RWPE2 (cell line): ENCODE measurements around the gene ALDH3B2.

Experiments used
- ATAC-seq: fragments of 200-7000 bp; cut with Tn5 transposase; 3 replicates; pipeline ENCODE4 v1.9.1; 2021; ENCODE audit warnings: low read depth
- DNase-seq: peaks from one replicate; pipeline ENCODE4 v3.0.0-alpha.2; 2020; ENCODE audit warnings: low spot score
- H3K27ac ChIP-seq: fragments of 450-650 bp; 2 replicates; pipeline ENCODE4 v1.5.1; 2017; ENCODE audit warnings: mild to moderate bottlenecking; ENCODE audit not compliant: poor library complexity, severe bottlenecking
- H3K27me3 ChIP-seq: fragments of 250-450 bp; sonication (Bioruptor Pico); 2 replicates; pipeline ENCODE4 v1.5.1; 2021; ENCODE audit warnings: mild to moderate bottlenecking, moderate library complexity; ENCODE audit not compliant: insufficient read depth, poor library complexity, severe bottlenecking
- H3K36me3 ChIP-seq: fragments of 250-450 bp; sonication (Bioruptor Pico); 2 replicates; pipeline ENCODE4 v1.5.1; 2020; ENCODE audit warnings: low read depth, mild to moderate bottlenecking, moderate library complexity
- H3K4me1 ChIP-seq: fragments of 250-450 bp; sonication (Bioruptor Pico); 2 replicates; pipeline ENCODE4 v1.5.1; 2021; ENCODE audit warnings: mild to moderate bottlenecking, moderate library complexity; ENCODE audit not compliant: insufficient read depth, poor library complexity, severe bottlenecking
- H3K4me3 ChIP-seq: fragments of 250-450 bp; sonication (Bioruptor Pico); 2 replicates; pipeline ENCODE4 v1.5.1; 2021; ENCODE audit warnings: mild to moderate bottlenecking, moderate library complexity; ENCODE audit not compliant: severe bottlenecking
- H3K9me3 ChIP-seq: fragments of 250-450 bp; sonication (Bioruptor Pico); 2 replicates; pipeline ENCODE4 v1.5.1; 2021; ENCODE audit warnings: mild to moderate bottlenecking, moderate library complexity; ENCODE audit not compliant: severe bottlenecking
- CTCF ChIP-seq: fragments of 450-650 bp; IDR thresholded peaks from one replicate; pipeline ENCODE4 v1.5.1; 2017; ENCODE audit warnings: mild to moderate bottlenecking, moderate library complexity; ENCODE audit not compliant: poor library complexity, severe bottlenecking

The ALDH3B2 gene

DNA sequence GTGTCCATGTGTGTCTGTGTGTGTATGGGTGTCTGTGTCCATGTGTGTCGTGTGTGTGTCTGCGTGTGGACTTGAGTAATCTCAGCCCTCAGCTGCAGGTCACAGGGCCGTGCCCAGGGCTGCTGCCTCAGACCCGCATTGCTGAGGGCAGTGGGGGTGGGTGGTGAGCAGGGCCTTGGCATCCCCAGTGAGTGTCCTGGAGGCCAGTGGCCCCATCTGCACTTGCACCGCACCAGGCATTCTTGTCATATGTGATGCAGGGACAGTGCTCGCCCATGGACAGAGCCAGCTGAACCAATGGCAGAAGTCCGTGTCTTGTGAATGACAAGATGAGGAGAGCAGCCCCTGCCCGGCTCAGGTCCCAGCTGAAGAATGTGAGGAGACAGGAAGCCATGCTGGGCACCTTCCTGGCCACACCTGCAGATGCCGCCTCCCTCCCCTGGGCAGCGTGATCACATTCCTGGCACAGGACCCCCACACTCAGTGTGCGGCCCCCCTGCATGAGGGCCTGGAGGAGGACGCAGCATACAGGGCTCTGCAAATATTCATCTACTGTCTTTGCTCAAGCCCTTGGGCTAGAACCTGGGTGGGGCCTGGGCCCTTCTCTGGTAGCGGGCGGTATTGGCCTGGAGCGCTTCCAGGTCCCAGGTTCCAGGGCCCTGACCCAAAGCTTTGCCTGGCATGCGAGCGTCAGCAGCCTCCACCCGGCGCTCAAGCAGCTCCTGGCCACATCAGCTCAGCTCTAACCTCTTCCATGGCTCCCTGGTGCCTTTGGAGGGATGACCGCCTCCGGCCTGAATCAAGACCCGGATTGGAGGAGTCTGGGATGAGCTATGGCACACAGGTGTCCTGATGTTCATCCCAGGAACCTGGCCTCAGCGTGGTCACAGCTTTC is 3.9 kb downstream of the ALDH3B2 start:
- H3K27me3 ChIP-seq, result no peaks in the 10 kb centered on the region
- ATAC-seq (no peak), DNase-seq (no peak)
- TF ChIP-seq CTCF, result no peak
- no peaks in the 10 kb centered on the region for H3K36me3 ChIP-seq
- peaks cover 8% of the 10 kb centered on the region for H3K4me1 ChIP-seq
- no peak overlapping the region for H3K4me3 ChIP-seq
- no peak overlapping the region for H3K27ac ChIP-seq
- H3K9me3 ChIP-seq, result no peaks in the 10 kb centered on the region

DNA sequence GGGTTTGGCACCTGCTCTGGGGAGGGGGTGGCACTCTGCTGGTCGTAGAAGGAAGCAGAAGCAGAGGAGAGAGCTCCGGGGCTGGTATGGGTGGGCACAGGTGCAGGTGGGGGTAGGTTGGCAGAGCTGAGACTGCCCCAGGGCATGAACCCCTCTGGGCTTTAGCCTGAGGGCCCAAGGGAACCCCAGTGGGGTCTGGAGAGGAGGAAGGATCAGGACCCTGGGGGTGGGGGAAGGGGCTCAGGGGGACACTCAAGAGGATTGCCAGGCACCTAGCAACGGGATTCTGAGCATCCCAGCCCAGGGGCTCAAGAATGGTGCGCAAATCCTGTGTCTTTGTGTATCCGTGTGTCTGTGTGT is 6.3 kb downstream of the ALDH3B2 start:
- no peaks in the 10 kb centered on the region for H3K4me1 ChIP-seq

GRCh38 chr11:67667490-67668191 is 6.8 kb downstream of the ALDH3B2 start:
- ATAC-seq, result no peak
- H3K4me1 ChIP-seq, result no peaks in the 10 kb centered on the region
- no peaks in the 10 kb centered on the region for H3K27me3 ChIP-seq
- TF ChIP-seq CTCF, result no peak
- no peak for DNase-seq
- no peaks in the 10 kb centered on the region for H3K9me3 ChIP-seq
- H3K27ac ChIP-seq, result no peak overlapping the region
- no peaks in the 10 kb centered on the region for H3K36me3 ChIP-seq
- H3K4me3 ChIP-seq, result no peak overlapping the region

More for the DNA sequence above, 6.3 kb downstream of the ALDH3B2 start:
- Histone ChIP-seq H3K9me3 (no peaks in the 10 kb centered on the region), H3K27me3 (no peaks in the 10 kb centered on the region), H3K27ac (no peak overlapping the region), H3K4me3 (no peak overlapping the region), H3K36me3 (no peaks in the 10 kb centered on the region)
- ATAC-seq (no peak), DNase-seq (no peak)
- TF ChIP-seq CTCF, result no peak

DNA sequence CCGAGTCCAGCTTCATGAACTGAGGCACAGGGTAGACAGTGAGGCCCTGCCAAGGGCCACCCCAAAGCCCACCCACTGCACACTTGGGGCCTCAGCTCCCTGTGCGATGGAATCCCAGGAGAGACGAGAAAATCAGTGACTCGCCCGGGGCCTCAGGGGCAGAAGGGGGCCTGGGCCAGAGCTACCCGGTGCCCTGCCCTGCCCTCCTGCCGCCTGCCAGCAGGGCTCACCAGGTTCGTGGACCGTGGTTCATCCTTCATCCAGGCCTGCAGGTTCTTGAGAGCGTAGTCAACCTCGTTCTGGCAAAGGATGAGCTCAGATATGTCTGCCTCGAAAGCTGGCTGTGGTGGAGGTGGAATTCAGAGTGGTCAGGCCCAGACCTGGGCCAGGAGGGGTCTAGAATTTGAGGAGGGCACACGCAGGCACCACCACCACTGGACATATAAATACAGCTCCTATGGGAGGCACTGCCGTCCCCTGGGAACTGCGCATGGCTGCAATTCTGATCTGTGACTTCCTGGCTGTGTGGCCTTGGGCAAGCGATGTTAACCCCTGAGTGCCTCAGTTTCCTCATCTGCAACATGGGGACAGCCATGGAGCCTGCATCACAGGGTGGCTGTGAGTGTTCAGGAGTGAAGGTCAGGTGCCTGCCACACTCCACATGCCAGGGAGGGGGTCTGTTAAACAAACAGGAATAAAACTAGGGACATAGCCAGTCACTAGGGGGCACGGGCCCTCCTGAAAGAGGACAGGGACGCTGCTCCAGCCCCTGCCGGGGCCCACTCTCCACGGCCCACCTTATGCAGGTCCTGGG is 7.5 kb downstream of the ALDH3B2 start:
- no peaks in the 10 kb centered on the region for H3K4me1 ChIP-seq
- H3K9me3 ChIP-seq, result no peaks in the 10 kb centered on the region
- DNase-seq (no peak), ATAC-seq (peak; percentile 8; the same call in 1 of the 3 replicates)
- no peak overlapping the region for H3K4me3 ChIP-seq
- no peaks in the 10 kb centered on the region for H3K36me3 ChIP-seq
- no peaks in the 10 kb centered on the region for H3K27me3 ChIP-seq
- no peak overlapping the region for H3K27ac ChIP-seq
- TF ChIP-seq CTCF, result no peak
